Type B pancreatic cell (in vitro differentiated cells): ENCODE measurements around the gene CPNE9. TPM values are rescaled to one million over a fixed set of nuclear protein-coding genes. Genes with fewer than 3 reads are reported as not detected.
A peak's percentile ranks its signal among the peaks of the same experiment; 100 is the strongest.

ENCODE experiments used
- DNase-seq: peaks from one replicate; pipeline ENCODE4 v3.0.0; 2021; ENCODE audit warnings: mixed read lengths; ENCODE audit not compliant: unreplicated experiment; ENCODE audit errors: extremely low spot score
- H3K27ac Mint-ChIP-seq: 2 replicates; pipeline ENCODE4 v1.8.0; 2021; ENCODE audit warnings: mild to moderate bottlenecking, mixed read lengths
- H3K27me3 Mint-ChIP-seq: 2 replicates; pipeline ENCODE4 v1.8.0; 2021; ENCODE audit warnings: mixed read lengths
- H3K36me3 Mint-ChIP-seq: 2 replicates; pipeline ENCODE4 v1.8.0; 2021; ENCODE audit warnings: mixed read lengths
- H3K4me1 Mint-ChIP-seq: one replicate; pipeline ENCODE4 v1.8.0; 2021; ENCODE audit warnings: mixed read lengths; ENCODE audit not compliant: unreplicated experiment
- H3K4me3 Mint-ChIP-seq: 2 replicates; pipeline ENCODE4 v1.8.0; 2021; ENCODE audit warnings: mild to moderate bottlenecking, mixed read lengths
- H3K9me3 Mint-ChIP-seq: 2 replicates; pipeline ENCODE4 v1.8.0; 2021; ENCODE audit warnings: mixed read lengths
- CTCF ChIP-seq: fragments of 200-600 bp; sonication (generic); conservative IDR thresholded peaks from 2 replicates; pipeline ENCODE4 v1.5.0; 2021; ENCODE audit warnings: antibody characterized with exemption, mild to moderate bottlenecking
- total RNA-seq: library from RNA; stranded (reverse); gene quantifications from 2 replicates; pipeline ENCODE4 v1.2.1, GENCODE V29; 2021; ENCODE audit warnings: low replicate concordance

The CPNE9 gene
- total RNA-seq, 1 donor from 2014 or later: 0.34 TPM

DNA sequence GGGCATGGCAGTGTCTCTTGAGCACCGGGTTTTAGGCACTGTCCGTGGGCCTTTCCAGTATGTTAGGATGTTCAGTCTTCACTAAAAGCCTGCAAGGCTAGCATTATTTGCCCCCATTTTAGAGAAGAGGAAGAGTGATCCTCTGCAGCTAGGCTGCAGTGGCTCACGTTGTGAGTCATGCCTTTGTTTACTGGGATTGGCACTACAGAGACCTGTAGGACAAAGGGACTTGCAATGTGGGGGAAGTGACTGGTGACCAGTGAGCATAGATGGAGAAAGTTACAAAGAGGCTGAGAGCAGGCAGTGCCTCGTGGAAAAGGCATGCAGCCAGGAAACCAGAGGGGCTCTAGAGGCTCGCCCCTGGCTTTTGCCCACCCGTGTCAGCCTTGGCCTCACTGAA is 26.8 kb upstream of the CPNE9 start:
- DNase-seq: no peak
- Mint-ChIP-seq H3K4me1 (no peaks in the 10 kb centered on the region), H3K4me3 (no peak overlapping the region), H3K27ac (no peak overlapping the region), H3K27me3 (no peaks in the 10 kb centered on the region), H3K36me3 (peaks cover 21% of the 10 kb centered on the region), H3K9me3 (no peaks in the 10 kb centered on the region)
- TF ChIP-seq CTCF: no peak

- Mint-ChIP-seq H3K4me1 (no peaks in the 10 kb centered on the region), H3K27me3 (no peaks in the 10 kb centered on the region), H3K4me3 (no peak overlapping the region), H3K9me3 (no peaks in the 10 kb centered on the region), H3K36me3 (peaks cover 18% of the 10 kb centered on the region), H3K27ac (no peak overlapping the region)
- TF ChIP-seq CTCF: no peak
- DNase-seq: no peak
These were observed 25.1 kb upstream of the CPNE9 start for GRCh38 chr3:9678493-9678892.

DNA sequence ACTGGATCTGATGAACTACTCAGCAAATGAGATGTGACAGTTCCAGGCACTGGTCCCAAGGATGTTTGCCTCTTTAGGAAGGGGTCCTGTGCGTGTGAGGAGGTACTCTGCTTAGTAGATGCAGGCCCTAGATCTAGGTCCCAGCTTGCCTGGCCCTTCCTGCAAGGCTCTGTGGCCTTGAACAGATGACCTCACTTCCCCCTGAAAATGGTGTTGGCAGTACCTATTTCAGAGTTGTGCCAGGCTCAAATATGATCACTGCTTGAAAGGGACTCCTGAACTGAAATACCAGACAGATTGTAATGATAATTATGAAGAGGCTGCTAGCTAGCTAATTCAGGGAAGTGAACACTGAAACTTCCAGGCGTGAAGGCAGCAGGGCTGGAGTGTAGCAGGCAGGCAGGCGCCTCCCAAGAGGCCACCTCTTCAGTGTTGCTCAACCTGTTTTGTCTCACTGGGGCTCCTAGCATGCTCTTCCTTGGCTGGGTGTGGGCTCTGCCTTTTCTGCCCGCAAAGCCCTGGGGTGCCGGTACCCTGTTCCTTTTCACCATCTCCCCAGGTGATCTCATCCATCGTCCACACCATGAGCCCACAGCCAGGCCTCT is 24.1 kb upstream of the CPNE9 start:
- TF ChIP-seq CTCF: no peak
- no peaks in the 10 kb centered on the region for H3K4me1 Mint-ChIP-seq
- no peaks in the 10 kb centered on the region for H3K27me3 Mint-ChIP-seq
- H3K4me3 Mint-ChIP-seq: no peak overlapping the region
- DNase-seq: no peak
- peak overlapping the region; percentile 27 for H3K27ac Mint-ChIP-seq
- peaks cover 18% of the 10 kb centered on the region for H3K36me3 Mint-ChIP-seq
- no peaks in the 10 kb centered on the region for H3K9me3 Mint-ChIP-seq

DNA sequence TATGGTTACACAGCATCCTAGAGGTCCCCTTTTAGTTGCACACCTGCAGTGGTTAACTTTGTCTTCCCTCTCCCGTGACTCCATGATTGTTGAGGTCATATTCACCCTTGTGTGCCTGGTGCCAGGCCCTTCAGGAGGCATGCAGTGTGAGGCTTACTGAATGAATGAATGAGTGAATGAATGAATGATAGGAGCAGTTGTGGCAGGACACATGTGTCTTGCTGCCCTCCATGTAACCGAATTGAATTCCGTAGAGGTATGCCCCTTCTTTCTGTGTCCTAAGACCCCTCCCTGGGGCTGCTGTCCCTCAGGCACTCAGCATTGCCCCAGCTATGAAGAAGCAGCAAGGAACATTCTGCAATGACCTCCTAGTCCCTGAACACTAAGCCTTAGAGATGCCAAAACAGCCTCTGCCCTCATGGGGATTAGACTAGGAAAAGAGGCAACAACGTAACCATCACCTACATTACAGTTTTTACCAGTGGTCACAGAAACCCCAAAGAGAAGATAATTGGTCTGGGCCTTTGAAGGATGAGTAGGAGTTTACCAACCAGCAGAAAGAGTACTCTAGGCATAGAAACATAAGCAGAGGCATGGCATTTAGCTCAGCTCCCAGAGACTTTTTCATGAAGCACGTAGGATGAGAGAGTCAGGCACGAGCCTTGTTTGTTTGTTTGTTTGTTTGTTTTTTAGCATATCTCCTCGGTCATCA is 22.5 kb upstream of the CPNE9 start:
- Mint-ChIP-seq H3K27me3 (no peaks in the 10 kb centered on the region), H3K36me3 (peaks cover 19% of the 10 kb centered on the region), H3K9me3 (no peaks in the 10 kb centered on the region), H3K4me1 (no peaks in the 10 kb centered on the region), H3K4me3 (no peak overlapping the region), H3K27ac (no peak overlapping the region)
- no peak for TF ChIP-seq CTCF
- no peak for DNase-seq

- Mint-ChIP-seq H3K27me3 (no peaks in the 10 kb centered on the region), H3K27ac (no peak overlapping the region), H3K4me3 (no peak overlapping the region), H3K9me3 (no peaks in the 10 kb centered on the region), H3K4me1 (no peaks in the 10 kb centered on the region), H3K36me3 (peaks cover 19% of the 10 kb centered on the region)
- no peak for DNase-seq
- TF ChIP-seq CTCF: no peak
These were observed 21.9 kb upstream of the CPNE9 start for GRCh38 chr3:9681723-9682081.
